HL-60 (cell line): ENCODE data around the gene LRBA.

Experiments
- DNase-seq, 2 experiments: peaks; one replicate each; pipeline ENCODE4 v3.0.0-alpha.2; 2010 to 2020; ENCODE audit warnings: low read depth in 1 of 2, low spot score in 1 of 2
- H3K27ac ChIP-seq: fragments of 250-450 bp; sonication (Bioruptor Pico); replicated peaks from 2 replicates; pipeline ENCODE4 v1.5.1; 2020; ENCODE audit warnings: mild to moderate bottlenecking, moderate library complexity
- H3K27me3 ChIP-seq: fragments of 250-450 bp; sonication (Bioruptor Pico); 2 replicates; pipeline ENCODE4 v1.5.1; 2021; ENCODE audit warnings: mild to moderate bottlenecking, moderate library complexity; ENCODE audit not compliant: insufficient read depth, poor library complexity, severe bottlenecking
- H3K4me3 ChIP-seq: replicated peaks from 2 replicates; pipeline ENCODE4 v1.5.1; 2011; ENCODE audit warnings: mild to moderate bottlenecking, control low read depth, low read length; ENCODE audit not compliant: insufficient read depth
- CTCF ChIP-seq: IDR thresholded peaks from one replicate; pipeline ENCODE4 v1.5.1; 2011; ENCODE audit warnings: low read length, control low read depth, inconsistent platforms; ENCODE audit not compliant: insufficient read depth
- GABPA ChIP-seq: IDR thresholded peaks from 2 replicates; pipeline ENCODE4 v1.6.1; 2012; ENCODE audit warnings: low read depth
- POLR2AphosphoS5 ChIP-seq: IDR thresholded peaks from 2 replicates; pipeline ENCODE4 v1.6.1; 2012; ENCODE audit warnings: low read depth
- SPI1 ChIP-seq: IDR thresholded peaks from 2 replicates; pipeline ENCODE4 v1.6.1; 2012; ENCODE audit warnings: low read depth, mild to moderate bottlenecking, borderline replicate concordance
- TF ChIP-seq, protein P1 (sequence below): IDR thresholded peaks from 2 replicates; pipeline ENCODE4 v1.6.1; 2012; ENCODE audit warnings: low read depth; ENCODE audit not compliant: insufficient replicate concordance

Gene LRBA

GRCh38 chr4:150343796-150344195, 671.3 kb downstream of the LRBA start:
- Histone ChIP-seq H3K27ac (no peak overlapping the region), H3K27me3 (no peaks in the 10 kb centered on the region), H3K4me3 (no peak overlapping the region)
- no peak for DNase-seq
- TF ChIP-seq POLR2AphosphoS5: no peak
- TF ChIP-seq, protein P1, sequence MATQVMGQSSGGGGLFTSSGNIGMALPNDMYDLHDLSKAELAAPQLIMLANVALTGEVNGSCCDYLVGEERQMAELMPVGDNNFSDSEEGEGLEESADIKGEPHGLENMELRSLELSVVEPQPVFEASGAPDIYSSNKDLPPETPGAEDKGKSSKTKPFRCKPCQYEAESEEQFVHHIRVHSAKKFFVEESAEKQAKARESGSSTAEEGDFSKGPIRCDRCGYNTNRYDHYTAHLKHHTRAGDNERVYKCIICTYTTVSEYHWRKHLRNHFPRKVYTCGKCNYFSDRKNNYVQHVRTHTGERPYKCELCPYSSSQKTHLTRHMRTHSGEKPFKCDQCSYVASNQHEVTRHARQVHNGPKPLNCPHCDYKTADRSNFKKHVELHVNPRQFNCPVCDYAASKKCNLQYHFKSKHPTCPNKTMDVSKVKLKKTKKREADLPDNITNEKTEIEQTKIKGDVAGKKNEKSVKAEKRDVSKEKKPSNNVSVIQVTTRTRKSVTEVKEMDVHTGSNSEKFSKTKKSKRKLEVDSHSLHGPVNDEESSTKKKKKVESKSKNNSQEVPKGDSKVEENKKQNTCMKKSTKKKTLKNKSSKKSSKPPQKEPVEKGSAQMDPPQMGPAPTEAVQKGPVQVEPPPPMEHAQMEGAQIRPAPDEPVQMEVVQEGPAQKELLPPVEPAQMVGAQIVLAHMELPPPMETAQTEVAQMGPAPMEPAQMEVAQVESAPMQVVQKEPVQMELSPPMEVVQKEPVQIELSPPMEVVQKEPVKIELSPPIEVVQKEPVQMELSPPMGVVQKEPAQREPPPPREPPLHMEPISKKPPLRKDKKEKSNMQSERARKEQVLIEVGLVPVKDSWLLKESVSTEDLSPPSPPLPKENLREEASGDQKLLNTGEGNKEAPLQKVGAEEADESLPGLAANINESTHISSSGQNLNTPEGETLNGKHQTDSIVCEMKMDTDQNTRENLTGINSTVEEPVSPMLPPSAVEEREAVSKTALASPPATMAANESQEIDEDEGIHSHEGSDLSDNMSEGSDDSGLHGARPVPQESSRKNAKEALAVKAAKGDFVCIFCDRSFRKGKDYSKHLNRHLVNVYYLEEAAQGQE: no peak
- no peak for TF ChIP-seq GABPA
- TF ChIP-seq SPI1: no peak
- TF ChIP-seq CTCF: no peak

DNA sequence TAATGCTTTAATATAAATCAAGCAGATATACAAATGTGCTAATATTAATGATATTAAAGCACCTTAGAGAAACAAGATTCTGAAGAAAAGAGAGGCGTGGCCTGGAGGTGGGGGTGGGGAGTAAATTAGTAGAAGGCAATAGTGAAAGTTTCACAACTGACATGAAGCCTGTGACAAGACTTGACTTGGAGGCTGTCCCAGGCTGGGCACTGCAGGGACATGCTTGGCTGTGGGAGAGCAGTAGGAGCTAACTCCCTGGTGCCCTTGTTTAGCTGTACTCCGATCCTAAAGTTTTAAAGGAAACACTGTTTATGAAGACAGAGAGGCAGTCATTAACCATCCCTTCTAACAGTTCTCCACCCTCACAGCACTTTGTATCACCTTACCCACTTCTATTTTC, 672.1 kb downstream of the LRBA start:
- no peak for DNase-seq
- no peak overlapping the region for H3K4me3 ChIP-seq
- H3K27ac ChIP-seq: no peak overlapping the region
- H3K27me3 ChIP-seq: no peaks in the 10 kb centered on the region
- TF ChIP-seq CTCF (no peak), SPI1 (no peak), POLR2AphosphoS5 (no peak), GABPA (no peak)
- TF ChIP-seq, protein P1: no peak

DNA sequence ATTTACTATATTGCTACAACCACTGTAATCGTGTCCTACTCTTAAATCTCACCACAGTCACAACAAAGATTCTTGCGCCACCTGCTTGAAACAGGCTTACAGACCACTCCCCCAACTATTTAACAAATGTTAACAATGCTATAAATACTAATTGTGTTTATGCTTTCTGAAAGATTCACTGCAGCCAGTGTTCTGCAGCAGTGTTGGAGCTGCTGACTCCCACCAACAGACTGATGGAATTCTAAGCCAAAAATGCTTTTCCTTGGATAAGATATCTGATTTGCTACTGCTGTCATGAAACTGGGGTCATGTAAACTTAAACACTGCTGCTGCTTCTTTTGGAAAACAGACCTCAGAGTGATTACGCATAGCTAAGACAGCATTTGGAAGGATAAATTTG, 677.4 kb downstream of the LRBA start:
- DNase-seq: no peak

More for the DNA sequence above, 677.4 kb downstream of the LRBA start:
- Histone ChIP-seq H3K27ac (no peak overlapping the region), H3K27me3 (no peaks in the 10 kb centered on the region), H3K4me3 (no peak overlapping the region)
- TF ChIP-seq POLR2AphosphoS5 (no peak), CTCF (no peak), GABPA (no peak), SPI1 (no peak)
- TF ChIP-seq, protein P1: no peak
